ENCODE data around the gene RAB3C.

RAB3C gene

DNA sequence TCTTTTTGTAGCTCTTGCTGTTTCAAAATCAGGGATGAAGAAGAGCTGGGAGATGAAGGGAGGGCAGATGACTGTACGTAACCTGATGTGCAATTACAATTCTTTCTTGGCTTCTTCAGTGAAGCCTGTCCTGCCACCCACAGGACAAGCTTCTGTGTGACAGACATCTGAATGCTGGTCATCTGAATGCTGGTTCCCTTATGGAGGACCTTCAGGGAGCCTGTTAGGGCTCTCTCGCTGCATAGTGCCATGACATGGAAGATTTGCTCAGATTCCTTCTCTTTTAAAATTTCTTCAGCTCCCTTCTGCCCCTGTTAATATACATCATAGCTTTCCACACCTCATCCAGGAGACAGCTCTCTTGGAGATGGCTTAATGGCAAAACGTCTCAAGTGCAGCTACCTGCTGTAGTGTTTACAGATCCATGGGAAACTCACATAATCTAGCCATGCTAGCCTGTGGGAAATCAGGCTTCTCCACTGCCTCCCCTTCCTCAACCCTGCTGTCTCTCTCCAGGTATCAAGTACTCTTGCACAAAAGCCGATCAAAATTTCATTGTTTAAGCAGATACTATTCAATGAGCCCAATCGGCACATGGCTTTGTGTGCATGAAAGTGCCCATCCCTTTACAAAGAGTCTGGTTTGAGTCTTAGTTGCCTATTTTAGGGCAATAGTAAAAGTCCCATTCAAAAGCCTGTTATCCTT, 134.6 kb downstream of the RAB3C start:
- H3K4me3 ChIP-seq (ENCODE audit: low read depth, low read length): no peak overlapping the region
- TF ChIP-seq, protein P1, sequence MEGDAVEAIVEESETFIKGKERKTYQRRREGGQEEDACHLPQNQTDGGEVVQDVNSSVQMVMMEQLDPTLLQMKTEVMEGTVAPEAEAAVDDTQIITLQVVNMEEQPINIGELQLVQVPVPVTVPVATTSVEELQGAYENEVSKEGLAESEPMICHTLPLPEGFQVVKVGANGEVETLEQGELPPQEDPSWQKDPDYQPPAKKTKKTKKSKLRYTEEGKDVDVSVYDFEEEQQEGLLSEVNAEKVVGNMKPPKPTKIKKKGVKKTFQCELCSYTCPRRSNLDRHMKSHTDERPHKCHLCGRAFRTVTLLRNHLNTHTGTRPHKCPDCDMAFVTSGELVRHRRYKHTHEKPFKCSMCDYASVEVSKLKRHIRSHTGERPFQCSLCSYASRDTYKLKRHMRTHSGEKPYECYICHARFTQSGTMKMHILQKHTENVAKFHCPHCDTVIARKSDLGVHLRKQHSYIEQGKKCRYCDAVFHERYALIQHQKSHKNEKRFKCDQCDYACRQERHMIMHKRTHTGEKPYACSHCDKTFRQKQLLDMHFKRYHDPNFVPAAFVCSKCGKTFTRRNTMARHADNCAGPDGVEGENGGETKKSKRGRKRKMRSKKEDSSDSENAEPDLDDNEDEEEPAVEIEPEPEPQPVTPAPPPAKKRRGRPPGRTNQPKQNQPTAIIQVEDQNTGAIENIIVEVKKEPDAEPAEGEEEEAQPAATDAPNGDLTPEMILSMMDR (IDR thresholded peaks at IDR 0.05; ENCODE audit: low read depth, low read length): no peak
- no peak for DNase-seq (ENCODE audit: low read depth, low spot score)
- in situ Hi-C loops (cut with HindIII; ENCODE audit: low sequenced_read_pairs): no loop called here

DNA sequence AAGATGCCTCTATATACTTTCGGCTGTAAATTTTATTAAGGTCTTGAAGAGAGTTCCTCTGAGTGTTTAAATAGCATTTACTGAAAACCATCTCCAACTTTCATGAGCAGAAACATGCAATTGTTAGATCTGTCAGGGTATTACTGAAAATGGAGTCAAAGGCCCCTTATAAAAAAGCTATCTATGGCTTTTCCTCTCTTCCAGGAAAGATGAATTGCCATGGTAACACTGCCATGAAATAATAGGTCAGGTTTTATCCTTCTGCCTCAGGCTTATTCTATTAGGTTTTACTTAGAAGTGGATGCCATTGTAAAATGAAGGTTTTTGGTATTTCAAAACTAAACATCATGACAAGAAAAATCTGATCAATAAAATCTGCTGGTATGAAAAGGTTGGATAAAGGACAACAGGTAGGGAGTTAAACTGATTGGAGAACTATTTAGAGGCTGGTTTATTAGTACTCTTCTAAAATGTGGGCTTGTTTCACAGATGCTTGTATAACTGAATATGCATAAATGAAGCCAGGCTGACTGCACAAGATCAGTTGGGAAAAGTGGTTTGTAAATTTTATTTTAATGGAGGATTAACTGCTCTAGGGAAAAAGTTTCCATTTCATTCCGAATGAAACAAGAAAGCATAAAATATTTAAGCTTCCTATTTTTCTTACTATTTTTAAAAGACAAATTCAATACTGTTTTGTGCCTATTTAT, 135.5 kb downstream of the RAB3C start:
- TF ChIP-seq, protein P1 (IDR thresholded peaks at IDR 0.05; ENCODE audit: low read depth, low read length): no peak
- in situ Hi-C loops (cut with HindIII; ENCODE audit: low sequenced_read_pairs): no loop called here
- DNase-seq (ENCODE audit: low read depth, low spot score): no peak
- no peak overlapping the region for H3K4me3 ChIP-seq (ENCODE audit: low read depth, low read length)

DNA sequence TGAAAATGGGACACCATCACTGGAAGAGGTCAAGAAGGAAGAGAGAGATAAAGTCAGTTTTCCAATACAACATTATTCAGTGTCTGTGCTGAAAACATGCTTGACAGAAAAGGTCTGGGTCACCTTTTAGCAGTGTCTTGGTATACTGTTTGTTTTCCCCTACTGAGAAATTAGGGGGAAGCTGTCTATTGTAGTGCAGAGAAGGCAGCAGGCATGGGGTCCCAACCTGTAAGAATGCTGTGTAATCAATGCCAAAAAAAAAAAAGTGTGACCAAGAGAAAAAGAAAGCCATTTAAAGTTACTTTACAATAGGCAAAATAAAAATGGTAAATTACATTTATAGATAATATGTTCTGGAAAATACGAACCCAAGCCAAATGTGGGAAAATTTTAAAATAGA, 139.3 kb downstream of the RAB3C start:
- no peak overlapping the region for H3K4me3 ChIP-seq (ENCODE audit: low read depth, low read length)
- in situ Hi-C loops (cut with HindIII; ENCODE audit: low sequenced_read_pairs): no loop called here
- DNase-seq (ENCODE audit: low read depth, low spot score): no peak
- TF ChIP-seq, protein P1 (IDR thresholded peaks at IDR 0.05; ENCODE audit: low read depth, low read length): no peak

DNA sequence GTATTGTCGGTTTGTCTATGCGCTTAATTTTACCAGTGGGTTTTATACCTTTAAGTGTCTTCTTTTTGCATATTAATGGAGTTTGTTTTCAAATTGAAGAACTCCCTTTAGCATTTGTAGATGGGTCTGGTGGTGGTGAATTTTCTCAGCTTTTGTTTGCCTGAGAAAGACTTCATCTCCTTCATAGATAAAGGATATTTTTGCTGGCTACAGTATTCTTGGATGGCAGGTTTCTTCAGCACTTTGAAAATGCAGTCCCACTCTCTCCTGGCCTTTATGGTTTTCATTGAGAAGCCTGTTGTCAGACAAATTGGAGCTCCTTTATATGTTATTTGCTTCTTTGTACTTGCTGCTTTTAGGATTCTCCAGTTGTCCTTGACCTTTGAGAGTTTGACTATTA, 142.1 kb downstream of the RAB3C start:
- no peak for DNase-seq (ENCODE audit: low read depth, low spot score)
- in situ Hi-C loops (cut with HindIII; ENCODE audit: low sequenced_read_pairs): no loop called here
- TF ChIP-seq, protein P1 (IDR thresholded peaks at IDR 0.05; ENCODE audit: low read depth, low read length): no peak
- no peak overlapping the region for H3K4me3 ChIP-seq (ENCODE audit: low read depth, low read length)

DNA sequence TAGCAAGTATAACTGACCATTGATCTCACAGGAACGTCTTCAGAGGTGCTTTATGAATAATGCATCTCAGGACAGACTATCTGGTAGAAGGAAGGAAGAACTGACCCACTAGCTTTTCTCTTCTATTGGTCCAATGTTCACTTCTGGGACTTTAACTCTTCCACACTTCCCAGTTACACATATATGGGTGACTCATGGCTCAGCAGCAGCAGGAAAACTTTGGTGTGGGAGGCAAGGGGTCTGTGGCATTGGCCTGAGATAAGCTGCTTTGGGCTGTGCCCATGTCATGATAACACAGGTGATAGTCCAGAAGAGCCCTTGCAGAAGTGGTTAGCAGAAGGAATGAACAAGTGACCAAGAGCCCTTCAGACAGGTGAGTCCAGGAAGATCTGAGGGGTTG, 148.8 kb downstream of the RAB3C start:
- no peak for DNase-seq (ENCODE audit: low read depth, low spot score)
- H3K4me3 ChIP-seq (ENCODE audit: low read depth, low read length): no peak overlapping the region
- in situ Hi-C loops (cut with HindIII; ENCODE audit: low sequenced_read_pairs): no loop called here
- TF ChIP-seq, protein P1 (IDR thresholded peaks at IDR 0.05; ENCODE audit: low read depth, low read length): no peak

DNA sequence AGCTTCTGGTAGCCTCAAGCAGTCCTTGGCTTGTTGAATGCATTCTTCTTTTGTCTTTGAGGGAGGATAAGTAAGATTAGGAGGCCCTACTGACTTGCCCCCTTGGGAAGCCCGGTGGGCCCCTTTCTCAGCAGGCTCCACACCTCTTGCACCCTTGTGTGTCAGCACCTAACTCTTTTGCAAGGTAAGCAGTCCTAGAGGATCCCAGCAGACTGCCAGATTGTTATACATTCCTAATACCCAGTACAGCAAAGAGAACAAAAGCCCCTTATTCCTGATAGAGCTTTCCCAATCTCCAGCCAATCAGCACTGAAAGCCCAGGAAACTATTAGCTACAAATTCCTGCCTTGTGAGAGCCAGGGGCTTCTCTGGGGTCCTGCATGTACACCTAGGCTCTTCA, 152.8 kb downstream of the RAB3C start:
- in situ Hi-C loops (cut with HindIII; ENCODE audit: low sequenced_read_pairs): no loop called here
- TF ChIP-seq, protein P1 (IDR thresholded peaks at IDR 0.05; ENCODE audit: low read depth, low read length): no peak
- DNase-seq (ENCODE audit: low read depth, low spot score): no peak
- H3K4me3 ChIP-seq (ENCODE audit: low read depth, low read length): no peak overlapping the region
